DOHH2 (cell line): ENCODE data around the gene PRKCH.

ENCODE experiments used
- H3F3A ChIP-seq: fragments of 200-600 bp; sonication (generic), shearing (Covaris generic); 2 replicates; pipeline ENCODE4 v1.6.0; 2016; ENCODE audit warnings: antibody characterized with exemption, mild to moderate bottlenecking; ENCODE audit not compliant: control insufficient read depth, insufficient read depth
- H3K27ac ChIP-seq: fragments of 200-600 bp; sonication (generic); 2 replicates; pipeline ENCODE4 v1.5.1; 2014; ENCODE audit warnings: low read depth, mild to moderate bottlenecking, low read length, moderate library complexity
- H3K27me3 ChIP-seq: fragments of 200-600 bp; sonication (generic); 2 replicates; pipeline ENCODE4 v1.6.1; 2014; ENCODE audit warnings: mild to moderate bottlenecking, low read length, mixed read lengths; ENCODE audit not compliant: control insufficient read depth
- H3K36me3 ChIP-seq: fragments of 200-600 bp; sonication (generic); 2 replicates; pipeline ENCODE4 v1.6.1; 2014; ENCODE audit warnings: mild to moderate bottlenecking, low read length, moderate library complexity, mixed read lengths; ENCODE audit not compliant: control insufficient read depth
- H3K4me1 ChIP-seq: fragments of 200-600 bp; sonication (generic); 2 replicates; pipeline ENCODE4 v1.6.1; 2014; ENCODE audit warnings: mild to moderate bottlenecking, low read length, mixed read lengths; ENCODE audit not compliant: control insufficient read depth
- H3K4me2 ChIP-seq: fragments of 200-600 bp; sonication (generic); 2 replicates; pipeline ENCODE4 v1.6.0; 2014; ENCODE audit warnings: mild to moderate bottlenecking, low read length, moderate library complexity
- H3K4me3 ChIP-seq: fragments of 200-600 bp; sonication (generic); 2 replicates; pipeline ENCODE4 v1.5.1; 2014; ENCODE audit warnings: mild to moderate bottlenecking, low read length, mixed read lengths
- H3K79me2 ChIP-seq: fragments of 200-600 bp; sonication (generic); 2 replicates; pipeline ENCODE4 v1.6.1; 2014; ENCODE audit warnings: mild to moderate bottlenecking, low read length, mixed read lengths; ENCODE audit not compliant: control insufficient read depth
- H3K9me2 ChIP-seq: fragments of 200-600 bp; sonication (generic); replicated peaks from 2 replicates; pipeline ENCODE4 v1.6.1; 2014; ENCODE audit warnings: mild to moderate bottlenecking, low read length, mixed read lengths; ENCODE audit not compliant: control insufficient read depth
- H3K9me3 ChIP-seq: fragments of 200-600 bp; sonication (generic); 2 replicates; pipeline ENCODE4 v1.6.1; 2014; ENCODE audit warnings: antibody characterized with exemption, low read length, mixed read lengths; ENCODE audit not compliant: control insufficient read depth, insufficient read depth
- H4K20me1 ChIP-seq: fragments of 200-600 bp; sonication (generic); 2 replicates; pipeline ENCODE4 v1.6.0; 2014; ENCODE audit warnings: low read depth, mild to moderate bottlenecking, antibody characterized with exemption, low read length, moderate library complexity; ENCODE audit not compliant: control insufficient read depth, insufficient read depth
- EZH2phosphoT487 ChIP-seq: fragments of 200-600 bp; sonication (generic); IDR thresholded peaks from 2 replicates; pipeline ENCODE4 v1.6.1; 2017; ENCODE audit warnings: borderline replicate concordance, mild to moderate bottlenecking, antibody characterized with exemption, low read length, moderate library complexity, mixed read lengths
- TF ChIP-seq, protein P1 (sequence below): fragments of 200-600 bp; sonication (generic); IDR thresholded peaks from one replicate; pipeline ENCODE4 v1.5.1; 2014; ENCODE audit warnings: antibody characterized with exemption, mild to moderate bottlenecking, low read depth, low read length; ENCODE audit not compliant: poor library complexity, severe bottlenecking

PRKCH gene

GRCh38 chr14:61575126-61575525 is 253.7 kb downstream of the PRKCH start:
- Histone ChIP-seq H3K9me2 (no peaks in the 10 kb centered on the region), H3K36me3 (no peaks in the 10 kb centered on the region), H3K4me3 (no peak overlapping the region), H3K27me3 (no peaks in the 10 kb centered on the region), H4K20me1 (no peaks in the 10 kb centered on the region), H3K9me3 (no peaks in the 10 kb centered on the region), H3K4me1 (peaks cover 44% of the 10 kb centered on the region), H3F3A (no peaks in the 10 kb centered on the region; the same call in none of the 2 replicates), H3K79me2 (no peaks in the 10 kb centered on the region), H3K27ac (no peak overlapping the region), H3K4me2 (no peak overlapping the region)
- TF ChIP-seq EZH2phosphoT487: no peak
- TF ChIP-seq, protein P1, sequence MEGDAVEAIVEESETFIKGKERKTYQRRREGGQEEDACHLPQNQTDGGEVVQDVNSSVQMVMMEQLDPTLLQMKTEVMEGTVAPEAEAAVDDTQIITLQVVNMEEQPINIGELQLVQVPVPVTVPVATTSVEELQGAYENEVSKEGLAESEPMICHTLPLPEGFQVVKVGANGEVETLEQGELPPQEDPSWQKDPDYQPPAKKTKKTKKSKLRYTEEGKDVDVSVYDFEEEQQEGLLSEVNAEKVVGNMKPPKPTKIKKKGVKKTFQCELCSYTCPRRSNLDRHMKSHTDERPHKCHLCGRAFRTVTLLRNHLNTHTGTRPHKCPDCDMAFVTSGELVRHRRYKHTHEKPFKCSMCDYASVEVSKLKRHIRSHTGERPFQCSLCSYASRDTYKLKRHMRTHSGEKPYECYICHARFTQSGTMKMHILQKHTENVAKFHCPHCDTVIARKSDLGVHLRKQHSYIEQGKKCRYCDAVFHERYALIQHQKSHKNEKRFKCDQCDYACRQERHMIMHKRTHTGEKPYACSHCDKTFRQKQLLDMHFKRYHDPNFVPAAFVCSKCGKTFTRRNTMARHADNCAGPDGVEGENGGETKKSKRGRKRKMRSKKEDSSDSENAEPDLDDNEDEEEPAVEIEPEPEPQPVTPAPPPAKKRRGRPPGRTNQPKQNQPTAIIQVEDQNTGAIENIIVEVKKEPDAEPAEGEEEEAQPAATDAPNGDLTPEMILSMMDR: no peak

DNA sequence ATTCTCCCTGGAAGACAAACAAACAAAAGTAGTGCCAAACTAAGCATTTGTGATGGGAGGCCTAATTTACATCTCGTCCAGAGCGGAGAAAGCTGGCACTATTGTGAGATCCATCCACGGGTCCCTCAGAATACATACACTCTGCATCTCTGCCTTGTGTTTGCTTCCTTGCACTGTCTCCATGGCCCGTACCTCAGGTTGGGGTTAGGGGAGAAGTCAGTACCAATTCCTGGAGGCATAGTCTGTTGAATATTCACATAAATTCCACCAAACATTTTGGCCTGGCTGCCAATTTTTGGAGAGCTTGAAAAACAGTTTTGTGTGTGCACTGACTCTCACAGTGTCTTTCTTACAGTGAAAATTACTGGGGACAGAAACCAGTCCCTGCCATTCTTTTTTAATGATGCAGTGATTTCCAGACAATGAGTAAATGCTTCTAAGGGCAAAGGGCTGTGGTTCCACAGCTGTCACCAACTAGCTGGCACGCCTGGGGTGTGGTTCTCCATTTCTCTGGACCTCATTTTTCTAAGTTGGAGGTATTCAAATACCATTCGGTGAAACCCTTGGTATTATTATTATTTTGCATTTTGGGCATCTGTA is 254.3 kb downstream of the PRKCH start:
- no peaks in the 10 kb centered on the region for H3K9me2 ChIP-seq
- no peaks in the 10 kb centered on the region for H3K79me2 ChIP-seq
- H3K4me1 ChIP-seq: peaks cover 44% of the 10 kb centered on the region
- H4K20me1 ChIP-seq: no peaks in the 10 kb centered on the region
- TF ChIP-seq, protein P1: no peak
- no peak for TF ChIP-seq EZH2phosphoT487
- no peak overlapping the region for H3K27ac ChIP-seq
- H3K27me3 ChIP-seq: no peaks in the 10 kb centered on the region
- H3K4me3 ChIP-seq: no peak overlapping the region
- no peak overlapping the region for H3K4me2 ChIP-seq
- H3K36me3 ChIP-seq: no peaks in the 10 kb centered on the region
- no peaks in the 10 kb centered on the region for H3K9me3 ChIP-seq
- H3F3A ChIP-seq: no peaks in the 10 kb centered on the region; the same call in none of the 2 replicates

DNA sequence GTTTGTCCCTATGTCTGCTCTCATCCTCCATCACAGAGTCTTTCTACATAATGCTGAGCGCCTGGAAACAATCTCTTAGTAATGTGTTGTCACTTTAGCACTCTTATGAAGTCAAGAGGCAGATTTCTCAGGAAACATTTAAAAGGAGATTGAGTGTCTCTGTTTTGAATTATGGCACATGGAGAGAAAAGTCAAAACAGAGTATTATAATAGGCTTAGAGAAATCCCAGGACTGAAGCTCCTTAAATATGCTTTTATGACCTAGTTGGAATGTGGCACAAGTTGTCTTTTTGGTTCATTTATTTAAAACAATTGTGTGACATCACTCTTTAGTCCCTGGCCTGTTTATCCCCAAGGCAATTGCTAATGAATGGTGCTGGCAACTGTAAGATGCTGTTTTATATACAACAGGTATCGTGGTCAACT is 256.1 kb downstream of the PRKCH start:
- H3K4me2 ChIP-seq: no peak overlapping the region
- no peaks in the 10 kb centered on the region for H3F3A ChIP-seq
- peaks cover 29% of the 10 kb centered on the region for H3K4me1 ChIP-seq
- TF ChIP-seq, protein P1: no peak
- TF ChIP-seq EZH2phosphoT487: no peak
- no peaks in the 10 kb centered on the region for H3K36me3 ChIP-seq
- no peaks in the 10 kb centered on the region for H4K20me1 ChIP-seq
- no peaks in the 10 kb centered on the region for H3K79me2 ChIP-seq
- no peaks in the 10 kb centered on the region for H3K9me3 ChIP-seq
- H3K27me3 ChIP-seq: no peaks in the 10 kb centered on the region
- no peak overlapping the region for H3K4me3 ChIP-seq
- no peak overlapping the region for H3K27ac ChIP-seq
- no peaks in the 10 kb centered on the region for H3K9me2 ChIP-seq
